GM18861 (cell line): ENCODE data around the gene KIF13A.
"Not testable (repeated sequence)": the region's sequence is repeated elsewhere in the genome, so short reads cannot be mapped to it uniquely, and the experiment has no call there.

Experiments used
- ATAC-seq: cut with Tn5 transposase; IDR thresholded peaks from one replicate; pipeline ENCODE4 v1.9.1; 2021; ENCODE audit not compliant: unreplicated experiment

The KIF13A gene

DNA sequence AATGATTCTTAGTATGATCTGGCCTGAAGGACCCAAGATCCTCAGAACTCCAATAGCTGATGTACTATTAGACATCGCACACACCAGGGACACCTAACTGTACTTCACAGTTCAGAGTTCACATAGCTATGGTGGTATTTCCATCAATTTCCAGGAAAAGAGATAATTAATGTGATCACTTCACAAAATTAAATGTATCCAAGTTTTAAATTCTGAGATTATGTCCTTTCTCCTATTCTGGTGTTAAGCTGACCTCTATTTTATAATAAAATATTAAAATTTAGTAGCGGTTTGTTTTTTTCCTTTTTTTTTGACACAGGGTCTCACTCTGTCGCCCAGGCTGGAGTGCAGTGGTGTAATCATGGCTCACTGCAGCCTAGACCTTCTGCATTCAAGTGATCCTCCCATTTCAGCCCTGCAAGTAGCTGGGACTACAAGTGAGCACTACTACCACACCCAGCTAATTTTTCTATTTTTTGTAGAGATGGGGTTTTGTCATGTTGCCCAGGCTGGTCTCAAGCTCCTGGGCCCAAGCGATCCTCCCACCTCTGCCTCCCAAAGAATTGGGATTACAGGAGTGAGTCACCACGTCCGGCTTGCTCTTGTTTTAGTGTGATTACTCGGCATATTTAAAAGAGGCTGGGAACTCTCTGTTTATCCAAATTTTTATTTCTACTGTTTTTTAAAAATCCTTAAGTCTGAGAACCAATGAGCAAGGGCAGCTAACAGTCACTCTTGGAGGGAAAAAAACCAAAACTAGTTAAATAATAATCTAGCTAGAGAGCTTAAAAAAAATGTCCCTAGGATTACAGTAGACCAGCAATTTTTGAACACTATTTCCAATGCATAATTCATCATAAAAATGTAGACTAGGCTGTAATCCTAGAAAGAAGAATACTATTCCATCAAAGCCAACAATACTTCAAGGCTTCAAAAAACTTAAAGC, 16.0 kb downstream of the KIF13A start:
- ATAC-seq, result no peak

GRCh38 chr6:17968876-17969275, 18.6 kb downstream of the KIF13A start:
- no peak for ATAC-seq

DNA sequence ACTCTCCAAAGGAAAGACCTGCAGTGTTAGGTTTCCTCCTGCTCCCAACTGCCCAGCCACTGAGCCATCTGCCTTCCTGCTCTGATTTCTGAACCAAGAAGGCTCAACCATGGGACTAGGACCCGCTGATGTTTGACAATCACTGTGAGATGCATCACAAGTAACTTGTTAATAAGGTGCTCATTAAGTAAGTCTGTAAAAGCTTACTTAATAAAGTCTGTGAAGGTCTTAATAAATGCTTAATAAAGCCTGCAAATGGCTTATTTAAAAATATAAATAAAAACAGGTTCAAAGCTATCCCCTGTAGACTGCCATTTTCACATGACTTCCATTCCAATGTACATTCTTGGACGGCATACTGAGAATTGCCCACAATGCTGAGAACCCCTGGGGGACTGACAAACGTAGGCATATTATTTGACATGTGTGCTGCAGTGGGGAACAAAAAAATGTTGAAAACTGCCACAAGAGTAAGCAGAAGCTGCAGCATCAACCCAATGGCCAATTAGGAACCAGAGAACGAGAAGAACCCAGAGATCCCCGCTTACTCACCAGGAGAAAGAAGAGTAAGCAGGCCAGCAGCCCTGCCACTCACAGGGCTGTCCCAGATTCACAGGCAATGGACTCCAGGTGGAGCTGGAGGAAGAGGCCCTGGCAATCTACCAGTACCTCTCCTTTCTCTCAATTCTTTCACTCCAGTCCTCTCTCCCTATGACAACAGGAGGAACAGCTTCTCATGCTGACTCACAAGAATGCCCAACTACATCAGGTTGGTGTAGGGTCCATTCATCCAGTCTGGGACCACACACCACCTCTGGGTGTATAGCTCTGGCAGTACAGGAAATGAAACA, 19.5 kb downstream of the KIF13A start:
- no peak for ATAC-seq

- no peak for ATAC-seq
Observed at GRCh38 chr6:17966451-17966850, 21.0 kb downstream of the KIF13A start.

- ATAC-seq, result no peak
Observed at GRCh38 chr6:17965397-17965796, 22.0 kb downstream of the KIF13A start.

DNA sequence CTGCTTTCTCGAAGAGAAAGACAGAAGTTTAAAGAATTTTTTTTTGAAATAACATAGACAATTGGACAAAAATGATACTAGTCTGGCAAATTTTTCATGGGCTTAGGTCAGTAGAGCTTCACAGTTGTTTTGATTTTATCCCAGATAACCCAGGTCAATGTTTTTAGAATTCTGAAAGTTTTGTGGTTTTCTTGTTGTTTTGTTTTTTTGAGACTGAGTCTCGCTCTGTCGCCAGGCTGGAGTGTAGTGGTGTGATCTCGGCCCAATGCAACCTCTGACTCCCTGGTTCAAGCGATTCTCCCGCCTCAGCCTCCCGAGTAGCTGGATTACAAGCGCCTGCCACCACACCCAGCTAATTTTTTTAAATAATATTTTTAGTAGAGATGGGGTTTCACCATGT, 22.8 kb downstream of the KIF13A start:
- ATAC-seq, result no peak

DNA sequence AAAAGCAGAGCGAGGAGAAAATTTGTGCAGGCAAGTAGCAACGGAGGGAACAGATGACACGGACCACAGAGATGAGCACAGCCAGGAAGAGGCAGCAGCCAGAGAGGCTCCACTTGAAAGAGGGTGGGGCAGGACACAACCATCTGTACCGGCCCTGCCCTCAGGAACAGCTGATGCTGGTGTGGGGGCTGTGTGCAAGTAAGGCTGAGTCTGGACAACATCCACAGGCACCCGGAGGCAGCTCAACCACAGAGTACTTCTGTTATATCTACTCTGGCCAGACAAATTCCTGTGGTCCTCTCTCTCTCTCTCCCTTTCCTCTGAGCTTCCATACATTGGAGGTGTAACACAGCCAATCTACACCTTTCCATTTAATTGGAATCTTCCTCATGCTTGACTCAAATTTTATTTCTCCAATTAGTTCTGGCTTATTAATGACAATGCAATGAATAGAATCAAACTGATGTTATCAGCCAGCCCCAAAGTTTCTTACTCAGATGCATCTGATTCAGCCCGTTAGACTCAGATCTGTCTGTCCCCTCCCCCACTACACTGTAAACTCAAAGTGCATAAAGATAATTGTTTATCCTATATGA, 24.9 kb downstream of the KIF13A start:
- ATAC-seq, result no peak

DNA sequence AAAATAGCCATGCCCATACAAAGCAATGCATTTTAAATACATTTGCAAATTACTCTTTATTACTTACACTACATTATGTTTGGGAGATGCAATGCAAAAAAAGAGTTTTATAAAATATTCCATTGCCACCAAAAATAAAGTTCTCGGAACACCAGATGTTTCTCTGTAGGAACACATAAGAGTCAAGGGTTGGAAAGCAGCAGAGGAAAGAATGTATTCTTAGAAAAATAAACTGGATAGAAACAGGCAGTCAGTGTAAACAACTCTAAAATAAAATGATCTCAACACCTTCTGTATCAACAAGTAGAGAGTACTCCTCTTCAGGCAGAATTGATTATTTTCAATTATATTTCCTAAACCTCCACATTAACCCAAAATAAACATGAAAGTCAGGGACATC, 28.1 kb downstream of the KIF13A start:
- no peak for ATAC-seq

- no peak for ATAC-seq
Observed at GRCh38 chr6:17957904-17958620, 29.4 kb downstream of the KIF13A start.

GRCh38 chr6:17957498-17957897, 29.9 kb downstream of the KIF13A start:
- peak; percentile 60 for ATAC-seq

GRCh38 chr6:17957086-17957485, 30.3 kb downstream of the KIF13A start:
- no peak for ATAC-seq

DNA sequence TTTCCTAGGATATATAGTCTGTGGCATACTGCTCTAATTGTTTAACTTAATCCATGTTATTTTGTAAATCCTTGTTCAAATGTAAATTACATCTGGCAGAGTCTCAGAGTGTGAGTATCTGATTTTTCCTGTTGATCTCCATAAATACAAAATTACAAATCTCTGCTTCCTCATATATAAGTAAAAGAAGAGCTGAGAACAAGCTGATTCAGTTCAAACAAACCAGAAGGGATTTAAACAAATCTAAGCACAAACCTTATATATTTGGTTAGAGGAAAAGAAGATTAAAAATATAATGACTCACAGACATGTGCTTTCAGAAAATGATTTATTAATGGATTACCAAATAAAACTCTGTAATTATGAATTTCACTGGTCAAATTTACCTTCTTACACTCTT, 37.3 kb downstream of the KIF13A start:
- ATAC-seq, result no peak

- no peak for ATAC-seq
Observed at GRCh38 chr6:17949168-17949567, 38.3 kb downstream of the KIF13A start.

DNA sequence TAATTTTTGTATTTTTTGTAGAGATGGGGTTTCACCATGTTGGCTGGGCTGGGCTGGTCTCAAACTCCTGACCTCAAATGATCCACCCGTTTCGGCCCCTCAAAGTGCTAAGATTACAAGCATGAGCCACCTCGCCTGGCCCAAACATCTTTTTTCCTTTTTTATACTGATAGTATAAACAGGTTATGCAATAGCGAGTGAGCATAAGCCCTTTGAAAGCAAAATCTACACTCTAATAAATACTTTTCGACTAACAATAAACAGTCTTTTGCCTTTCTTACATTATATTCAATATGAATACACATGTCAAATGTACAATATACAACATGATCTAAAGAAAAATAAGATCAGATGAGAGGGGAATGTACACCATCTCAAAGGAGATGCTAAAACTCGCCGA, 38.7 kb downstream of the KIF13A start:
- no peak for ATAC-seq

GRCh38 chr6:17947574-17947973, 39.9 kb downstream of the KIF13A start:
- ATAC-seq, result not testable (repeated sequence)

DNA sequence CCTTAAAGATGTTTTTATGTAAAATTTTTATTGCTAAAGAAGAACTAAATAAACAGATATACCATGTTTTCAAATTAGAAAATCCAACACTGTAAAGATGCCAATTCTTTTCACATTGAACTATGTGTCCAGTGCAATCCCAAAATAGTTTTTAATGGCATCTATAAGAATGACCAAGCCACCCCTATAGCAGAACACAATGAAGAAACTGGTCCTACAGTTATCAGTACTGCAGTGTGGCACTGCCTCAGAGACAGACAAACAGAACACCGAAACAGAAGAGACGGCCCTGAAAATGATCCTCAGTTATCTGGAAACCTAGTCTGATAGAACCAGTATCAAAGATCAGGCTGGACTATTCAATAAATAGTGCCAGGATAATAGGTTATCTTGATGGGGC, 41.9 kb downstream of the KIF13A start:
- no peak for ATAC-seq

GRCh38 chr6:17945111-17945510, 42.3 kb downstream of the KIF13A start:
- no peak for ATAC-seq

GRCh38 chr6:17941318-17941717, 46.1 kb downstream of the KIF13A start:
- ATAC-seq, result no peak

DNA sequence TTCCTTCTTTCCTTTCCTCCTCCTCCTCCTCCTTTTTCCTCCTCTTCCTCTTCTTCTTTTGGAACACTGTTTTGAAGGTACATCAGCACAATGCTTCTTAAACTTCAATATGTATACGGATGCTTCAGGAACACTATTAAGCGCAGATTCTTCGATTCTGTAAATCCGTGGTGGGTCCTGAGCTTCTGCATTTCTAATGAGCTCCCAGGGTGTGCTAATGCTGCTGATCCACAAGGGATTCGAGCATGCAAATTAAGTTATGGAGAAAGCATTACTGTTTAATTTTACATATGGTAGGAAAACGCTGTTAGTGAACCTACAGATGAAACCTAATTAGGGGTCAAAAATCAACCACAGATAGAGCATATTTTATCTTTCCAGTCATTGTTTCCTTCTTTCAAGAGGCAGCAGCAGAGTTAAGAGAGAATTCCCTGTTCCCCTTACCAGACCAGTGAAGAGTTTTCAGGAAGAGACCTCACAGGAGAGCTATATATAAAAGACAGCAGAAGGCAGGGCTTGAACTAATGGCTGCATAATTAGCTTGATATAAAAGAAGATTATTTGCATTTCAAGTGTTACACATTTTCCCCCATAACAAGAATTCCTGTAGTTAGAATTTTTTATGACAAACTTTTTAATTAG, 47.2 kb downstream of the KIF13A start:
- ATAC-seq, result no peak

GRCh38 chr6:17938901-17939300, 48.5 kb downstream of the KIF13A start:
- no peak for ATAC-seq
